GM21529 (cell line): Measurements from ENCODE around the gene GSTT4.
"Not testable (repeated sequence)": the region's sequence is repeated elsewhere in the genome, so short reads cannot be mapped to it uniquely, and the experiment has no call there.

Experiments used
- ATAC-seq: cut with Tn5 transposase; IDR thresholded peaks from one replicate; pipeline ENCODE4 v1.9.1; 2021; ENCODE audit not compliant: unreplicated experiment

Gene GSTT4

GRCh38 chr22:23954193-23954990, 50.9 kb downstream of the GSTT4 start:
- ATAC-seq, result not testable (repeated sequence)

- not testable (repeated sequence) for ATAC-seq
Observed at GRCh38 chr22:23953485-23953884, 51.8 kb downstream of the GSTT4 start.

DNA sequence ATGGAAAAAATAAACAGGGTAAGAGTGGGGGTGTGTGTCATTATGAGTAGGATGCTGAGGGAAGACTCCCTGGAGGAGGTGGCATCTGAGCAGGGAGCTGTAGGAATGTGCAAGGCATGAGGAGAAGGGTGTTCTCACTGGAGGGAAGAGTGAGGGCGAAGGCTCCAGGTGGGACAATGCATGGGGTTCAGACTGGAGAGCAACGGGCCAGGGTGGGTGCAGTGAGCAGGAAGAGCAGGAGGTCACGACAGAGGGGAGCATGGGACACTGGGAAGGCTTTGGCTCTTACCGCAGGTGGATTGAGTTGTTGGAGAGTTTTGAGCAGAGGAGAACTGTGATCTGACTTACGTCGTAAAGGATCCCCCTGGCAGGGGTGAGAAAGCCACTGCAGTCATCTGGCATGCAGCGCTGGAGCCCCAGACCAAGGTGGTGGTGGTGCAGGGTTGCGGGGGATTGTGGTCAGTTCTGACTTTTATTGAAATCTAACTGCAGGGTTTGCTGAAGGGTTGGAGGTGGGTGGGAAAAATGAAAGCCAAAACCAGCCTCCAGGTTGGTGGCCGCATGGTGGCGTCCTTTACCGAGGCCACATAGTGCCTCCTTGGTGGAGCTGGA, 52.4 kb downstream of the GSTT4 start:
- not testable (repeated sequence) for ATAC-seq

GRCh38 chr22:23951383-23951782, 53.9 kb downstream of the GSTT4 start:
- ATAC-seq, result not testable (repeated sequence)

DNA sequence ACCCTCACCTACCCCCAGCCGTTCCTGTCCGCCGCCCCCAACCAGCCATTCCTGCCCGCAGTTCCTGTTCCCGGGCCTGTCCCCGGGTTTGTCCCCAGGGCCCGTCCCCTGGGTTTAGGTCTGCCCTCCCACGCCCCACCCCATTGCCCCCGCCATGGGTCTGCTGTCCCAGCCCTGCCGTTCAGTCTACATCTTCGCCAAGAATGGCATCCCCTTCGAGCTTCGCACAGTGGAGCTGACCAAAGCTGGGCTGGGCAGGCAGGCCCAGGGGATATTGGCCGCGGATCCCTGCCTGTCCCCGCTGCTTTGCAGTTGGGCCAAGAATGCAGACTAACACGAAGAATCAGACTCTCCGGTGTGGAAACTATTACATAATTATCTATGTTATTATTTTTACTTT, 55.5 kb downstream of the GSTT4 start:
- not testable (repeated sequence) for ATAC-seq
